Prostate gland (tissue), 2 donors: ENCODE measurements around the gene F7. TPM values are rescaled to one million over a fixed set of nuclear protein-coding genes. Genes with fewer than 3 reads are reported as not detected.

Experiments used
- DNase-seq: peaks from one replicate; pipeline ENCODE4 v3.0.0-alpha.2; 2019; ENCODE audit warnings: low spot score
- H3K27ac ChIP-seq, 2 donors: fragments of 200-600 bp; sonication (generic); 2 replicates each; pipeline ENCODE4 v1.5.1; 2017 to 2019
- H3K27me3 ChIP-seq: fragments of 200-600 bp; sonication (generic); replicated peaks from 2 replicates; pipeline ENCODE4 v1.5.1; 2019; ENCODE audit not compliant: insufficient read depth
- H3K36me3 ChIP-seq, 2 donors: fragments of 200-600 bp; sonication (generic); 1 replicate in 1 of 2; 2 replicates in 1 of 2; pipeline versions ENCODE4 v1.5.1 to v1.8.1; 2017 to 2019
- H3K4me1 ChIP-seq: fragments of 200-600 bp; sonication (generic); replicated peaks from 2 replicates; pipeline ENCODE4 v1.5.1; 2019
- H3K4me3 ChIP-seq, 2 donors: fragments of 200-600 bp; sonication (generic); 2 replicates each; pipeline ENCODE4 v1.5.1; 2017 to 2019
- H3K9me3 ChIP-seq: fragments of 200-600 bp; sonication (generic); 2 replicates; pipeline ENCODE4 v1.5.1; 2017
- POLR2A ChIP-seq: fragments of 450-650 bp; IDR thresholded peaks from one replicate; pipeline ENCODE4 v1.6.1; 2016; ENCODE audit warnings: antibody characterized with exemption, mild to moderate bottlenecking
- POLR2AphosphoS5 ChIP-seq: sonication (generic); formaldehyde crosslinking; IDR thresholded peaks from one replicate; pipeline ENCODE4 v1.6.1; 2017; ENCODE audit warnings: antibody characterized with exemption
- WGBS: methylation state at CpG from one replicate; pipeline ENCODE4 v1.1.5; 2018; 5-methylcytosine and 5-hydroxymethylcytosine counted together
- intact Hi-C: fragments of 100-400 bp; cut with DNase I; formaldehyde crosslinking; loops from one replicate; pipeline ENCODE4 v1.14.2; 2022
- total RNA-seq, 2 donors: library from RNA; depleted of rRNA; stranded (reverse); fragments of >200 nt; gene quantifications; one replicate each; pipeline ENCODE4 v1.1.0, GENCODE V29; 2016
- TF ChIP-seq, protein P1 (sequence below), 4 experiments: fragments of 200-600 bp in 2 of 4; fragments of 450-650 bp in 2 of 4; sonication (generic) in 2 of 4; IDR thresholded peaks; 1 replicate in 3 of 4; 2 replicates in 1 of 4; pipeline ENCODE4 v1.5.1; 2016 to 2019; ENCODE audit warnings: antibody characterized with exemption in 4 of 4, mild to moderate bottlenecking in 2 of 4, moderate library complexity in 2 of 4

The F7 gene
- total RNA-seq, 2 donors from 2014 or later: 2.7 TPM; not detected in 1

DNA sequence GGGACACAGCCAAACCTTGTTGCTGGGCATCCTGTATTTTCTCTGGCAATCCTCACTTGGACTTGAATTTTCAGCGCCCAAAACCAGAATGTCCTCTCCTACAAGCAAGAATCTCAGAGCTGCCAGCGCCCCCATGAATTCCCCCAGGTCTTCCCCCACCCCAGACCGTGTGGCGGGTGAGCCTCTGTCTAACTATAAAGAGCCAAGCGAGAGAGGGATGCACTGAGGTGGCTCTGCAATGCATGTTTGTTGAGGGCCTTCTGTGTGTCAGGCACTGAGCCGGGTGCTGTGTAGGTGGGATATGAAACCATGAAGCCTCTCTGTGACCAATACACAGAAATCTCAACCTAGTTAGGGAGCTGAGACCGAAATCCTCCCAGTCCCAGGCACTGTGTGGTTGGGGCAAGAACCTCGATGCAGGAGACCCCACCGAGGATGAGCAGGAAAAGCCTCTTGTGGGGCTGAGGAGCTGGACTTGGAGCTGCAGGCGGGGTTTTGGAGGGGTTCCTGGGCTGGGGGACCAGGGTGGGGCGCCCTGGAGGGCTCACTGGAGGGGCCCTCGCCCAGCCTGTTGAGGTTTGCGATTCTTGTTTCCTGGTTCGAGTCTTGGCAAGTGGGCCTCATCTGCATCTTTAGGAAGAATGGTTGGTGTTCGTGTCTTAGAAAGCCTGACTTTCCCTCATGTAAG lies 40.5 kb downstream of the F7 start:
- DNase-seq: no peak
- H3K4me3 ChIP-seq: no peak overlapping the region
- WGBS: 88% methylated on average over 15 of the region's 15 CpGs
- H3K27ac ChIP-seq: no peak overlapping the region
- no peaks in the 10 kb centered on the region for H3K9me3 ChIP-seq
- intact Hi-C loops: no loop called here
- no peaks in the 10 kb centered on the region for H3K4me1 ChIP-seq
- H3K36me3 ChIP-seq: no peaks in the 10 kb centered on the region
- no peaks in the 10 kb centered on the region for H3K27me3 ChIP-seq
- TF ChIP-seq POLR2A: no peak
- no peak for TF ChIP-seq POLR2AphosphoS5

DNA sequence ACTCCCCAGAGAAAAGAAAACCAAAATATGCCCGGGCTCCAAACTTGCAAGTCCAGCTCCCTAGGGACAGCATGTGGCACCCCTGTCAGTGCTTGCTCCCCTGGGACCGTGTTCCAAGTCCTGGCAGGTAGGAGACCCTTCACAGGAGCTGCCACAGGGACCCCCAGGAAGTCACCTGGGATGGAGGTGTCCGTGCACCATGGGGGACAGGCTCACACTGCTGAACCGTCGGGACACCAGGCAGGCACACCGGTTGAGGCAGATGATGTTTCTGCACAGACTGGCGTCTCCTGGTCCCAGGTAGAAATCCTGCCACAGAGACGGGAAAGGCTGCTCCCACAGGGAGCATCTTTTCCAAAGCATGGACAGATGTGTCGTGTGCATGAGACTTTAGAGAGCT lies 41.2 kb downstream of the F7 start:
- TF ChIP-seq, protein P1, sequence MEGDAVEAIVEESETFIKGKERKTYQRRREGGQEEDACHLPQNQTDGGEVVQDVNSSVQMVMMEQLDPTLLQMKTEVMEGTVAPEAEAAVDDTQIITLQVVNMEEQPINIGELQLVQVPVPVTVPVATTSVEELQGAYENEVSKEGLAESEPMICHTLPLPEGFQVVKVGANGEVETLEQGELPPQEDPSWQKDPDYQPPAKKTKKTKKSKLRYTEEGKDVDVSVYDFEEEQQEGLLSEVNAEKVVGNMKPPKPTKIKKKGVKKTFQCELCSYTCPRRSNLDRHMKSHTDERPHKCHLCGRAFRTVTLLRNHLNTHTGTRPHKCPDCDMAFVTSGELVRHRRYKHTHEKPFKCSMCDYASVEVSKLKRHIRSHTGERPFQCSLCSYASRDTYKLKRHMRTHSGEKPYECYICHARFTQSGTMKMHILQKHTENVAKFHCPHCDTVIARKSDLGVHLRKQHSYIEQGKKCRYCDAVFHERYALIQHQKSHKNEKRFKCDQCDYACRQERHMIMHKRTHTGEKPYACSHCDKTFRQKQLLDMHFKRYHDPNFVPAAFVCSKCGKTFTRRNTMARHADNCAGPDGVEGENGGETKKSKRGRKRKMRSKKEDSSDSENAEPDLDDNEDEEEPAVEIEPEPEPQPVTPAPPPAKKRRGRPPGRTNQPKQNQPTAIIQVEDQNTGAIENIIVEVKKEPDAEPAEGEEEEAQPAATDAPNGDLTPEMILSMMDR (IDR thresholded peaks at IDR 0.05): no peak
- TF ChIP-seq POLR2AphosphoS5 (no peak), POLR2A (no peak)
- DNase-seq: no peak
- 90% methylated on average over 9 of the region's 9 CpGs for WGBS
- intact Hi-C loops: no loop called here
- Histone ChIP-seq H3K27me3 (no peaks in the 10 kb centered on the region), H3K9me3 (no peaks in the 10 kb centered on the region), H3K27ac (no peak overlapping the region), H3K4me3 (no peak overlapping the region), H3K4me1 (no peaks in the 10 kb centered on the region), H3K36me3 (no peaks in the 10 kb centered on the region)

DNA sequence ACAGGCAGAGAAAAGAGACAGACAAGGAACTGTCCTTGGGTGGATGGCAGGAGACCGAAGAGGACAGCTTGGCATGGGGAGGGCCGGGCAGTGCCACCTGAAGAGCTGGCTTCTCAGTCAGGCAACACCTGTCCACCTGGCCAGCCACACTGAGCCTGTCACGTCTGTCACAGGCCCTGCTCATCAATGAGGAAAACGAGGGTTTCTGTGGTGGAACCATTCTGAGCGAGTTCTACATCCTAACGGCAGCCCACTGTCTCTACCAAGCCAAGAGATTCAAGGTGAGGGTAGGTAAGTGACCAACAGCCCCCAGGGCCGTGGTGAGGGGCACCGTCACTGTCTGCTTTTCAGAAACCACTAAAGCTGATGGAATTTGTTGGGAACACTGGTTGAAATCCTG lies 41.6 kb downstream of the F7 start:
- Histone ChIP-seq H3K36me3 (no peaks in the 10 kb centered on the region), H3K4me1 (no peaks in the 10 kb centered on the region), H3K9me3 (no peaks in the 10 kb centered on the region), H3K4me3 (no peak overlapping the region), H3K27ac (no peak overlapping the region), H3K27me3 (no peaks in the 10 kb centered on the region)
- intact Hi-C loops: no loop called here
- 90% methylated on average over 8 of the region's 8 CpGs for WGBS
- DNase-seq: no peak
- TF ChIP-seq POLR2A (no peak), POLR2AphosphoS5 (no peak)
- TF ChIP-seq, protein P1 (IDR thresholded peaks at IDR 0.05): no peak

DNA sequence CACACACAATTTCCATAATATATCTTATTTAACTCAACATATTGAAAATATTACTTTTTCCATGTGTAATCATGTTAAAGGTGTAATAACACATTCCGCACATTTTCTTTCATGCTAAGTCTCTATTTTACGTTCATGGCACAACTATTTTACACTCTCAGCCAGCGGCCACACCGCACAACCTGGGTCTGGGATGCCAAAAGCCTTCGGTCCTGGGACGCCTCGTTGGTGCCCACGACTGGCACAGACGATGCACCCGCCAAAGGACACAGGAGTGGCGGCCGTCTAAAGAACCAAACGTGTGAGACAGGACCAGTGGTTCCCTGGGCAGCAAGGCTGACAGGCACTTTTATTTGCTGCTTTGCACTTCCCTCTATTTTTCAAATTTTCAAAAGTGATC lies 42.8 kb downstream of the F7 start:
- DNase-seq: no peak
- intact Hi-C loops: no loop called here

DNA sequence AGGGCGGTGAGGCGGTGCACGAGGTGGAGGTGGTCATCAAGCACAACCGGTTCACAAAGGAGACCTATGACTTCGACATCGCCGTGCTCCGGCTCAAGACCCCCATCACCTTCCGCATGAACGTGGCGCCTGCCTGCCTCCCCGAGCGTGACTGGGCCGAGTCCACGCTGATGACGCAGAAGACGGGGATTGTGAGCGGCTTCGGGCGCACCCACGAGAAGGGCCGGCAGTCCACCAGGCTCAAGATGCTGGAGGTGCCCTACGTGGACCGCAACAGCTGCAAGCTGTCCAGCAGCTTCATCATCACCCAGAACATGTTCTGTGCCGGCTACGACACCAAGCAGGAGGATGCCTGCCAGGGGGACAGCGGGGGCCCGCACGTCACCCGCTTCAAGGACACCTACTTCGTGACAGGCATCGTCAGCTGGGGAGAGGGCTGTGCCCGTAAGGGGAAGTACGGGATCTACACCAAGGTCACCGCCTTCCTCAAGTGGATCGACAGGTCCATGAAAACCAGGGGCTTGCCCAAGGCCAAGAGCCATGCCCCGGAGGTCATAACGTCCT lies 43.4 kb downstream of the F7 start:
- no peak overlapping the region for H3K4me3 ChIP-seq
- no peaks in the 10 kb centered on the region for H3K9me3 ChIP-seq
- no peaks in the 10 kb centered on the region for H3K27me3 ChIP-seq
- intact Hi-C loops: no loop called here
- H3K36me3 ChIP-seq: no peaks in the 10 kb centered on the region
- no peak for TF ChIP-seq POLR2A
- TF ChIP-seq, protein P1 (IDR thresholded peaks at IDR 0.05): no peak
- TF ChIP-seq POLR2AphosphoS5: no peak
- WGBS: 94% methylated on average over 33 of the region's 38 CpGs
- no peak overlapping the region for H3K27ac ChIP-seq
- no peaks in the 10 kb centered on the region for H3K4me1 ChIP-seq
- no peak for DNase-seq

More for the DNA sequence above, 42.8 kb downstream of the F7 start:
- WGBS: 94% methylated on average over 13 of the region's 13 CpGs
- no peaks in the 10 kb centered on the region for H3K27me3 ChIP-seq
- H3K4me1 ChIP-seq: no peaks in the 10 kb centered on the region
- TF ChIP-seq POLR2AphosphoS5: no peak
- TF ChIP-seq POLR2A: no peak
- TF ChIP-seq, protein P1 (IDR thresholded peaks at IDR 0.05): no peak
- no peaks in the 10 kb centered on the region for H3K36me3 ChIP-seq
- H3K9me3 ChIP-seq: no peaks in the 10 kb centered on the region
- no peak overlapping the region for H3K27ac ChIP-seq
- no peak overlapping the region for H3K4me3 ChIP-seq
